ENCODE results near the gene DYNLRB2. TPM values are rescaled to one million over a fixed set of nuclear protein-coding genes. Genes with fewer than 3 reads are reported as not detected.

DYNLRB2 gene
- total and polyA plus RNA-seq, 2 experiments from 2014 or later, result 2.3 TPM; not detected in 1

DNA sequence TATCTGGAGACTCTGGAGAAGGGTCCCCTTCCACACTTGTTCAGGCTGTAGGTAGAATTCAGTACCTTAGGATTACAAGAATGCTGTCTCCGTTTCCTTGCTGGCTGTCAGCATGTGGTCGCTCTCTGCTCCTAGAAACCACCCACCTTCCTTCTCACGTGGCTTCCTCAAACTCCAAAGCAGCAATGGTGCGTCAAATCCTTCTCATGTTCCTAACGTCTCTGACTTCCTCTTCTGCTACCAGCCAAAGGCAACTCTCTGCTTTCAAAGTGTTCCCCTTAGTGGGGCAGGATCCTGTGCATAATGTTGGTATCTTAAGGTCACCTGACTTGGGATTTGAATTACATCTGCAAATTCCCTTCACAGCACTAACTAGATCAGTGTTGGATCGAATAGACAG, 30.9 kb upstream of the DYNLRB2 start:
- Histone ChIP-seq H3K9me3 (ENCODE audit: low read depth) (no peaks in the 10 kb centered on the region), H3K27ac (no peak overlapping the region), H3K4me3 (no peak overlapping the region), H3K36me3 (no peaks in the 10 kb centered on the region), H3K4me1 (ENCODE audit: low read depth) (no peaks in the 10 kb centered on the region), H3K27me3 (no peaks in the 10 kb centered on the region)
- TF ChIP-seq, protein P1, sequence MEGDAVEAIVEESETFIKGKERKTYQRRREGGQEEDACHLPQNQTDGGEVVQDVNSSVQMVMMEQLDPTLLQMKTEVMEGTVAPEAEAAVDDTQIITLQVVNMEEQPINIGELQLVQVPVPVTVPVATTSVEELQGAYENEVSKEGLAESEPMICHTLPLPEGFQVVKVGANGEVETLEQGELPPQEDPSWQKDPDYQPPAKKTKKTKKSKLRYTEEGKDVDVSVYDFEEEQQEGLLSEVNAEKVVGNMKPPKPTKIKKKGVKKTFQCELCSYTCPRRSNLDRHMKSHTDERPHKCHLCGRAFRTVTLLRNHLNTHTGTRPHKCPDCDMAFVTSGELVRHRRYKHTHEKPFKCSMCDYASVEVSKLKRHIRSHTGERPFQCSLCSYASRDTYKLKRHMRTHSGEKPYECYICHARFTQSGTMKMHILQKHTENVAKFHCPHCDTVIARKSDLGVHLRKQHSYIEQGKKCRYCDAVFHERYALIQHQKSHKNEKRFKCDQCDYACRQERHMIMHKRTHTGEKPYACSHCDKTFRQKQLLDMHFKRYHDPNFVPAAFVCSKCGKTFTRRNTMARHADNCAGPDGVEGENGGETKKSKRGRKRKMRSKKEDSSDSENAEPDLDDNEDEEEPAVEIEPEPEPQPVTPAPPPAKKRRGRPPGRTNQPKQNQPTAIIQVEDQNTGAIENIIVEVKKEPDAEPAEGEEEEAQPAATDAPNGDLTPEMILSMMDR (IDR thresholded peaks at IDR 0.05; ENCODE audit: low read depth, low read length), result no peak
- DNase-seq (ENCODE audit: low read depth in 1 of 2, low spot score in 1 of 2), result no peak

DNA sequence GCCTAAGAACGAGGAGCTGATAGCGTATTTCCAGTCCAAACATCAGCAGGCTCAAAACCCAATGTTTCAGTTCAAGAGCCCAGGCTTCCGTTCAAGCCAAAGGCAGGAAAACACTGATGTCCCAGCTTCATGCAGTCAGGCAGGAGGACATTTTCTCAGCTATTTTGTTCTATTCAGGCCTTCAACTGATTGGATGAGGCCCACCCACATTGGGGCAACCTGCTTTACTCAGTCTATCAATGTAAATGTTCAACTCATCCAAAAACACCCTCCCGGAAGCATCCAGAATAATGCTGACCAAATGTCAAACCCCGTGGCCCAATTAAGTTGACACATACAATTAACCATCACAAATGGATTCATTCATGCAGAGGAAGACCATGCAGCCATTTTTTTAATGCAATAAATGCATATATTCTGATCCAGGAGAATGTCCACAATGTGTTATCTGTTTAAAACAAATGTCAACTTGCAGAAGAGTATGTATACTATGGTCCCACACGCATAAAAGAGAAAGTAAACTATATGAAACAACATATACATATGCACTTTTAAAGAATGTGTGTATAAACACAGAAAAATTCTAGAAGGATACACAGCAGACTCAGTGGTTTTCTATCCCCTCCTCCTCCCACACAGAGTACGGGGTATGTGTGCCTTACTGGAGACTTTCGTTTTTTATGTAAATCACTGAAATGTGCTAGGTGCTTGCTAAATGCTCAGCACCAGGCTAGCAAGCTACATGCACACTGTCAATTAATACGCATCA, 28.8 kb upstream of the DYNLRB2 start:
- no peak for DNase-seq (ENCODE audit: low read depth in 1 of 2, low spot score in 1 of 2)
- no peaks in the 10 kb centered on the region for H3K27me3 ChIP-seq
- no peaks in the 10 kb centered on the region for H3K9me3 ChIP-seq (ENCODE audit: low read depth)
- TF ChIP-seq, protein P1 (IDR thresholded peaks at IDR 0.05; ENCODE audit: low read depth, low read length), result no peak
- no peak overlapping the region for H3K27ac ChIP-seq
- H3K4me3 ChIP-seq, result no peak overlapping the region
- H3K4me1 ChIP-seq (ENCODE audit: low read depth), result no peaks in the 10 kb centered on the region
- no peaks in the 10 kb centered on the region for H3K36me3 ChIP-seq

DNA sequence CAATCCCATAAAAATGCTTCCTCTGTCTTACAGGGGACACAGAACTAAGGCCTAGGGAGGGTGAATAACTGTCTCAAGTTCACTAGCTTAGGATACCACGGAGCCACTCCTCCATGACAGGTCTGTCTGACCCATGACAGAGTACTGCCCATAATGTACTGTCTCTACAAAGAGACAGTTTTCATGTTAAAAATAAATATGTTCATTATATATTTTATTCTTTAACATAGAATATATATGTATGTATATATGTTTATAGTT, 28.3 kb upstream of the DYNLRB2 start:
- no peaks in the 10 kb centered on the region for H3K4me1 ChIP-seq (ENCODE audit: low read depth)
- H3K9me3 ChIP-seq (ENCODE audit: low read depth), result no peaks in the 10 kb centered on the region
- DNase-seq (ENCODE audit: low read depth in 1 of 2, low spot score in 1 of 2), result no peak
- no peaks in the 10 kb centered on the region for H3K36me3 ChIP-seq
- no peak overlapping the region for H3K4me3 ChIP-seq
- no peak overlapping the region for H3K27ac ChIP-seq
- TF ChIP-seq, protein P1 (IDR thresholded peaks at IDR 0.05; ENCODE audit: low read depth, low read length), result no peak
- H3K27me3 ChIP-seq, result no peaks in the 10 kb centered on the region

DNA sequence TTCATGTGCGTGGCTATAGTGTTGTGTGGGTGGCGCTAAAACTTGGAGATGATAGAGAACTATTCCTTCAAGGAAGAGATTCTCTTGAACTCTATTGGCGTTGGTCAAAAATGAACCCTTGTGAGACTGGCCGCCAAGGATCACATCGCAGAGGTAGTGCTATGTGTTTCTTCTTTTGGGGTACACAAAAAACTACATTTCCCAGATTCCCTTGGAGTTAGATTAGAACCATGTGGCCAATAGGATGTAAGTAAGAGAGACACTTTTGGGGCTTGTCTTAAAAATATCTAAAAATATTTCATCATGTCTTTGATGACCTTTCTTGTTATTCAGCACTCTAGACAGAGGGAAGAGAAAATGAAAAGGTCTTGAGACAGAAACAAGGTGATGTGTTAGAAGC, 25.4 kb upstream of the DYNLRB2 start:
- H3K36me3 ChIP-seq, result no peaks in the 10 kb centered on the region
- no peaks in the 10 kb centered on the region for H3K4me1 ChIP-seq (ENCODE audit: low read depth)
- H3K9me3 ChIP-seq (ENCODE audit: low read depth), result no peaks in the 10 kb centered on the region
- no peak overlapping the region for H3K4me3 ChIP-seq
- H3K27ac ChIP-seq, result no peak overlapping the region
- TF ChIP-seq, protein P1 (IDR thresholded peaks at IDR 0.05; ENCODE audit: low read depth, low read length), result no peak
- no peaks in the 10 kb centered on the region for H3K27me3 ChIP-seq
- DNase-seq (ENCODE audit: low read depth in 1 of 2, low spot score in 1 of 2), result no peak

DNA sequence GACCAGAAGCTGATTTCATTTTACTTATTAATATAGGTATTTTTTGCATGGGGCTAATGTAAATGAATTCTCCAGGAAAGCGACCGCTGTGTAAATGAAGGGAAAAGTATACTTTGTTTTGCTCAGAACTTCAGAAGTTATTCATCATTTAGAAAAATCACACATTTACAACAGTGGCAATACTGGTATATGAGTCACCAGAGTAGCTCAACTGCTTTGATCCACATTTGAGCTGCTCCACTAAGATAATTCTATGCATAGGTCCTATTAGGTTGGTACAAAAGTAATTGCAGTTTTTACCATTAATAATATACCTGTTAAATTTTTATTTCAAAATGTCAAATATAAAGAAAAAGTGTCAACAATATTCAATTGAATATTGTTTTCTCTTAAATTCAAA, 22.9 kb upstream of the DYNLRB2 start:
- Histone ChIP-seq H3K27me3 (no peaks in the 10 kb centered on the region), H3K4me3 (no peak overlapping the region), H3K27ac (no peak overlapping the region), H3K36me3 (no peaks in the 10 kb centered on the region), H3K9me3 (ENCODE audit: low read depth) (no peaks in the 10 kb centered on the region), H3K4me1 (ENCODE audit: low read depth) (no peaks in the 10 kb centered on the region)
- TF ChIP-seq, protein P1 (IDR thresholded peaks at IDR 0.05; ENCODE audit: low read depth, low read length), result no peak
- DNase-seq (ENCODE audit: low read depth in 1 of 2, low spot score in 1 of 2), result no peak
